HepG2 (cell line): Measurements from ENCODE around the gene LRRC8C. TPM values are rescaled to one million over a fixed set of nuclear protein-coding genes. Genes with fewer than 3 reads are reported as not detected.

Experiments
- ATAC-seq: fragments of 200-7000 bp; cut with Tn5 transposase; 3 replicates; pipeline ENCODE4 v1.9.1; 2020; ENCODE audit warnings: mild to moderate bottlenecking, moderate library complexity
- BruUV-seq: library from RNA; stranded (reverse); fragments of 400-500 nt; replicated peaks from 2 replicates; lab custom pipeline; 2021; lab: Mats Ljungman, UMichigan
- CTCF ChIA-PET: fragments of 300-600 bp; formaldehyde crosslinking; extraction: SDS; loops from one replicate; lab custom pipeline; 2021; ENCODE audit warnings: low total read pairs, inconsistent platforms, low intra/inter-chr PET ratio; lab: Yijun Ruan, JAX
- POLR2A ChIA-PET: fragments of 350-600 bp; sonication (Branson Sonifier 250); formaldehyde crosslinking; loops from one replicate; lab custom pipeline; 2020; ENCODE audit warnings: antibody characterized with exemption, inconsistent platforms; lab: Yijun Ruan, JAX
- DNase-seq: peaks from one replicate; pipeline ENCODE4 v3.0.0-alpha.2; 2015; ENCODE audit warnings: low spot score
- FAIRE-seq: peaks from 3 replicates; lab custom pipeline; 2011; peaks lifted over from hg19 to GRCh38; lab: Jason Lieb, UNC
- H2AFZ ChIP-seq: one replicate; pipeline ENCODE4 v1.6.1; 2011; ENCODE audit warnings: low read length, inconsistent platforms
- H3K27ac ChIP-seq: fragments of 300-600 bp; 3 replicates; pipeline ENCODE4 v1.8.0; 2011; ENCODE audit warnings: mixed run types, mild to moderate bottlenecking, mixed read lengths, low read length, inconsistent platforms; ENCODE audit not compliant: insufficient read depth; ENCODE audit errors: extremely low read length
- H3K27me3 ChIP-seq, 2 experiments: fragments of 200-600 bp in 1 of 2; 2 replicates in 1 of 2; 3 replicates in 1 of 2; pipeline versions ENCODE4 v1.6.0 to v1.8.0; 2011; ENCODE audit warnings: low read length in 2 of 2, mild to moderate bottlenecking in 2 of 2, moderate library complexity in 2 of 2, inconsistent platforms in 1 of 2; ENCODE audit not compliant: insufficient read depth in 2 of 2, control insufficient read depth in 1 of 2
- H3K36me3 ChIP-seq, 2 experiments: fragments of 200-600 bp in 1 of 2; replicated peaks in 1 of 2; 2 replicates in 1 of 2; 3 replicates in 1 of 2; pipeline versions ENCODE4 v1.5.1 to v1.8.0; 2011; ENCODE audit warnings: low read length in 2 of 2, inconsistent platforms in 1 of 2; ENCODE audit not compliant: insufficient read depth in 2 of 2, control insufficient read depth in 1 of 2
- H3K4me1 ChIP-seq: 2 replicates; pipeline ENCODE4 v1.5.1; 2012; ENCODE audit warnings: low read length, inconsistent platforms; ENCODE audit not compliant: insufficient read depth
- H3K4me2 ChIP-seq: 2 replicates; pipeline ENCODE4 v1.6.0; 2011; ENCODE audit warnings: low read depth, low read length, inconsistent platforms
- H3K4me3 ChIP-seq, 3 experiments: fragments of 200-600 bp in 1 of 3; sonication (generic), shearing (Covaris generic) in 1 of 3; replicated peaks in 1 of 3; 2 replicates each; pipeline ENCODE4 v1.5.1; 2011 to 2016; ENCODE audit warnings: low read length in 3 of 3, inconsistent platforms in 2 of 3, low read depth in 2 of 3, mild to moderate bottlenecking in 2 of 3, control low read depth in 1 of 3, mixed read lengths in 1 of 3; ENCODE audit not compliant: insufficient read depth in 1 of 3
- H3K79me2 ChIP-seq: one replicate; pipeline ENCODE4 v1.6.1; 2011; ENCODE audit warnings: low read length, inconsistent platforms; ENCODE audit not compliant: insufficient read depth
- H3K9ac ChIP-seq: 2 replicates; pipeline ENCODE4 v1.6.0; 2011; ENCODE audit warnings: mild to moderate bottlenecking, low read depth, low read length, inconsistent platforms; ENCODE audit not compliant: insufficient read depth
- H3K9me3 ChIP-seq: 2 replicates; pipeline ENCODE4 v1.5.1; 2012; ENCODE audit warnings: mild to moderate bottlenecking, low read length
- H4K20me1 ChIP-seq: 2 replicates; pipeline ENCODE4 v1.6.0; 2011; ENCODE audit warnings: inconsistent platforms, mild to moderate bottlenecking, low read length, moderate library complexity; ENCODE audit not compliant: insufficient read depth
- ATF2 ChIP-seq: sonication (generic); formaldehyde crosslinking; IDR thresholded peaks from 2 replicates; pipeline ENCODE4 v1.4.0; 2020; ENCODE audit warnings: missing genetic modification reagents
- ELF3 ChIP-seq: IDR thresholded peaks from 2 replicates; pipeline ENCODE4 v1.6.1; 2016; ENCODE audit warnings: missing genetic modification reagents, missing compliant biosample characterization
- GTF2F1 ChIP-seq: fragments of 150-350 bp; IDR thresholded peaks from 2 replicates; pipeline ENCODE4 v1.6.1; 2014; ENCODE audit warnings: low read length
- HOXA5 ChIP-seq: sonication (generic); formaldehyde crosslinking; IDR thresholded peaks from 2 replicates; pipeline ENCODE4 v1.4.0; 2020; ENCODE audit warnings: missing genetic modification reagents
- IKZF5 ChIP-seq: IDR thresholded peaks from 2 replicates; pipeline ENCODE4 v1.6.1; 2018; ENCODE audit warnings: missing genetic modification reagents, mild to moderate bottlenecking, missing compliant biosample characterization
- KLF9 ChIP-seq: IDR thresholded peaks from 2 replicates; pipeline ENCODE4 v1.6.1; 2016; ENCODE audit warnings: low read depth
- NFATC3 ChIP-seq: sonication (generic); formaldehyde crosslinking; IDR thresholded peaks from 2 replicates; pipeline ENCODE4 v1.5.1; 2020; ENCODE audit warnings: mild to moderate bottlenecking, missing genetic modification reagents
- NFIB ChIP-seq: sonication (generic); formaldehyde crosslinking; IDR thresholded peaks from 2 replicates; pipeline ENCODE4 v1.9.0; 2021; ENCODE audit warnings: missing genetic modification reagents, mild to moderate bottlenecking, borderline replicate concordance
- RFX5 ChIP-seq: IDR thresholded peaks from 2 replicates; pipeline ENCODE4 v1.6.1; 2011; ENCODE audit warnings: low read depth, low read length, improper control_type of control experiment
- THYN1 ChIP-seq: sonication (generic); formaldehyde crosslinking; IDR thresholded peaks from 2 replicates; pipeline ENCODE4 v1.8.1; 2023; ENCODE audit warnings: low read depth, mild to moderate bottlenecking, moderate library complexity, missing genetic modification reagents, borderline replicate concordance
- ZMYM4 ChIP-seq: sonication (generic); formaldehyde crosslinking; IDR thresholded peaks from 2 replicates; pipeline ENCODE4 v1.8.1; 2023; ENCODE audit warnings: mild to moderate bottlenecking, missing genetic modification reagents
- ZNF432 ChIP-seq: sonication (generic); formaldehyde crosslinking; IDR thresholded peaks from 2 replicates; pipeline ENCODE4 v1.5.0; 2020; ENCODE audit warnings: missing genetic modification reagents, mild to moderate bottlenecking, borderline replicate concordance
- ZSCAN25 ChIP-seq: sonication (generic); formaldehyde crosslinking; IDR thresholded peaks from 2 replicates; pipeline ENCODE4 v1.8.0; 2022; ENCODE audit warnings: mild to moderate bottlenecking, missing genetic modification reagents
- WGBS: methylation state at CpG from one replicate; pipeline ENCODE4 v1.1.6; 2017; ENCODE audit warnings: low lambda C conversion rate; 5-methylcytosine and 5-hydroxymethylcytosine counted together
- in situ Hi-C: cut with HindIII; loops from 2 replicates; pipeline ENCODE4 v1.10.0; 2017; ENCODE audit warnings: low pct_unique_long_range_greater_than_20kb; ENCODE audit not compliant: extremely low pct_ligation_motif_present
- intact Hi-C: fragments of 100-400 bp; cut with micrococcal nuclease; formaldehyde crosslinking; loops from one replicate; pipeline ENCODE4 v1.10.0; 2022; ENCODE audit not compliant: unreplicated experiment
- polyA plus RNA-seq, 8 experiments: library from polyadenylated mRNA; depleted of rRNA in 3 of 8; stranded (reverse) in 7 of 8; unstranded in 1 of 8; fragments of >200 nt; fragmentation: Illumina TruSeq in 4 of 8; extraction: Trizol in 4 of 8; gene quantifications; 2 replicates each; pipeline versions ENCODE4 v1.2.1 to v1.2.3, GENCODE V29; 2011 to 2016; ENCODE audit warnings: low read depth in 4 of 8, missing spikeins in 1 of 8, mixed read lengths in 1 of 8; ENCODE audit not compliant: insufficient read depth in 1 of 8
- total RNA-seq, 5 experiments: library from RNA; depleted of rRNA; stranded (reverse); fragments of >200 nt; fragmentation: Illumina TruSeq; extraction: Trizol; gene quantifications; 2 replicates each; pipeline ENCODE4 v1.2.3, GENCODE V29; 2016; ENCODE audit warnings: low read depth in 1 of 5
- TF ChIP-seq, protein P1 (sequence below): sonication (generic); formaldehyde crosslinking; IDR thresholded peaks from 2 replicates; pipeline ENCODE4 v1.5.1; 2020; ENCODE audit warnings: missing genetic modification reagents, mild to moderate bottlenecking, borderline replicate concordance
- TF ChIP-seq, protein P2 (sequence below): sonication (generic); formaldehyde crosslinking; IDR thresholded peaks from 2 replicates; pipeline ENCODE4 v1.4.0; 2020; ENCODE audit warnings: missing genetic modification reagents

The LRRC8C gene
- total and polyA plus RNA-seq, 2 of the 13 experiments (the other 11 are each of a cell fraction or from before 2014, with no cell fraction given), result 0.22 to 0.32 TPM

DNA sequence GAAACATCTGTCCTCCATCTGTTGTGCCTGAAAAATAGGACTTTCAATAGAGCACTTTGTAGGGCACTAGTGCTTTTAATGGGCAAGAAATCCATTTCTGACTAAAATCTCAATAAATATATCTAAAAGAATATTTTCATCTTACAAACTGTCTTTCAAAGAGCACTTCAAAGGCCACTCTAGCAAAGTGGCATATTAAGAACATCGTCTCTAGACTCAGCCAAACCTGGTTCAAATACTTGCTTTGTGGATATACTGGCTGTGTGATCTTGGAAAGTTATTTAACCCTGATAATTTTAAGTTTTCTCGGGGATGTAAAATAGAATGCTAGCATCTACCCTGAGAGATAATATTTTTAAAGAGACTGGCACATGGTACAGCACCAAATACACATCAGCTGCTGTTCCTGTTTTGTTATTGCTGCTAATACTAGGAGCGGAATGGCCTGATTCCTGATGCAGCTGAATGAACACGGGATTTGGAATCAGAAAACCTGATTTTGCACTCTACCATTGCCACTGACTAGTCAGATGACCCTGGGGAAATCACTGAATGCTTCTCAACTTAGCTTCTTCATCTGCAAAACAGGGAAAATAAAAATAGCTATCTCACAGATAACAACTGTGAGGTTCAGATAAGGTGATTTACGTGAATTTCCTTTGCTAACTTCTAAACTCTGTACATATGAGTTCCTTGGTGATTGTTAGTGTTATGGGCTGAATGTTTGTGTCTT, 25.2 kb upstream of the LRRC8C start (continued):
- TF ChIP-seq ELF3 (CRISPR knock-in tag) (no peak), HOXA5 (CRISPR knock-in tag) (no peak), THYN1 (CRISPR knock-in tag) (no peak), RFX5 (no peak), ZMYM4 (CRISPR knock-in tag) (no peak), KLF9 (CRISPR knock-in tag) (no peak), ZSCAN25 (no peak)

DNA sequence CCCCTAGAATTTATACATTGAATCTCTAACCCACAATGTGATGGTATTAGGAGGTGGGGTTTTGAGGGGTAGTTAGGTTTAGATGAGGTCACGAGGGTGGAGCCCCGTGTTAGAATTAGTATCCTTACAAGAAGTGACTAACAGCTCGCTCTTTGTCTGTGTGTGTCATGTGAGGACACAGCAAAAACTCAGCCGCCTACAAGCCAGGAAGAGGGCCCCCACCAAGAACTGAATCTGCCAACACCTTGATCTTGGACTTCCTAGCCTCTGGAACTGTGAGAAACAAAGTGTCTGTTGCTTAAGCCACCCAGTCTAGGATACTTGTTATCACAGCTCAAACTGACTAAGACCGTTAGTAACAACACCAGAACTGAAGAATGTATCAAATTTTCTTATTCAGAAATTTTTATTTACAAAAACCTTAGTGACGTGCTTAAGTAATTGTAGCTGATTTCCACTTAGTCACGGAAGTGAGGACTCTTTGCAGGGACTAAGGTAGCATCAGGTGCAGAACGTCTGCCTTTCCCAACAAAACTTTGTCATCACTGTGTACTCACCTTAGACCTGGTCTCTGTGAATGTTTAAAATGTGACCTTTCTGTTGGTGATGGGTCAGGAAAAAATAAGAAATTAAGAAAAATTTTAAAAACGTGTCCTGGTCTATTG, 24.5 kb upstream of the LRRC8C start:
- WGBS, result 38% methylated on average over 8 of the region's 9 CpGs
- BruUV-seq, result no TSS peak
- H3K27ac ChIP-seq, result no peak overlapping the region
- no peak for DNase-seq
- ATAC-seq, result no peak
- peaks cover 33% of the 10 kb centered on the region for H3K4me1 ChIP-seq
- H3K36me3 ChIP-seq, result no peaks in the 10 kb centered on the region
- FAIRE-seq, result no peak
- H3K9ac ChIP-seq, result no peak overlapping the region
- H4K20me1 ChIP-seq, result no peaks in the 10 kb centered on the region
- H3K79me2 ChIP-seq, result no peaks in the 10 kb centered on the region
- H3K9me3 ChIP-seq, result no peaks in the 10 kb centered on the region
- H3K4me3 ChIP-seq, result no peak overlapping the region
- intact Hi-C loops, result no loop called here
- ChIA-PET POLR2A (no interaction called here), CTCF (no interaction called here)
- H2AFZ ChIP-seq, result no peak overlapping the region
- in situ Hi-C loops, result loop anchor here (10.0 kb wide), 1 partner anchor 94 kb away; no protein-coding TSS in a partner anchor
- H3K4me2 ChIP-seq, result no peak overlapping the region
- H3K27me3 ChIP-seq, result no peaks in the 10 kb centered on the region; a peak in 1 of 5 replicates
- no peak for TF ChIP-seq NFIB (CRISPR knock-in tag)
- TF ChIP-seq, protein P1, sequence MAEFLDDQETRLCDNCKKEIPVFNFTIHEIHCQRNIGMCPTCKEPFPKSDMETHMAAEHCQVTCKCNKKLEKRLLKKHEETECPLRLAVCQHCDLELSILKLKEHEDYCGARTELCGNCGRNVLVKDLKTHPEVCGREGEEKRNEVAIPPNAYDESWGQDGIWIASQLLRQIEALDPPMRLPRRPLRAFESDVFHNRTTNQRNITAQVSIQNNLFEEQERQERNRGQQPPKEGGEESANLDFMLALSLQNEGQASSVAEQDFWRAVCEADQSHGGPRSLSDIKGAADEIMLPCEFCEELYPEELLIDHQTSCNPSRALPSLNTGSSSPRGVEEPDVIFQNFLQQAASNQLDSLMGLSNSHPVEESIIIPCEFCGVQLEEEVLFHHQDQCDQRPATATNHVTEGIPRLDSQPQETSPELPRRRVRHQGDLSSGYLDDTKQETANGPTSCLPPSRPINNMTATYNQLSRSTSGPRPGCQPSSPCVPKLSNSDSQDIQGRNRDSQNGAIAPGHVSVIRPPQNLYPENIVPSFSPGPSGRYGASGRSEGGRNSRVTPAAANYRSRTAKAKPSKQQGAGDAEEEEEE (CRISPR knock-in tag), result no peak
- TF ChIP-seq ZNF432, result no peak
- TF ChIP-seq ATF2 (CRISPR knock-in tag), result no peak
- no peak for TF ChIP-seq NFATC3 (CRISPR knock-in tag)
- TF ChIP-seq, protein P2, sequence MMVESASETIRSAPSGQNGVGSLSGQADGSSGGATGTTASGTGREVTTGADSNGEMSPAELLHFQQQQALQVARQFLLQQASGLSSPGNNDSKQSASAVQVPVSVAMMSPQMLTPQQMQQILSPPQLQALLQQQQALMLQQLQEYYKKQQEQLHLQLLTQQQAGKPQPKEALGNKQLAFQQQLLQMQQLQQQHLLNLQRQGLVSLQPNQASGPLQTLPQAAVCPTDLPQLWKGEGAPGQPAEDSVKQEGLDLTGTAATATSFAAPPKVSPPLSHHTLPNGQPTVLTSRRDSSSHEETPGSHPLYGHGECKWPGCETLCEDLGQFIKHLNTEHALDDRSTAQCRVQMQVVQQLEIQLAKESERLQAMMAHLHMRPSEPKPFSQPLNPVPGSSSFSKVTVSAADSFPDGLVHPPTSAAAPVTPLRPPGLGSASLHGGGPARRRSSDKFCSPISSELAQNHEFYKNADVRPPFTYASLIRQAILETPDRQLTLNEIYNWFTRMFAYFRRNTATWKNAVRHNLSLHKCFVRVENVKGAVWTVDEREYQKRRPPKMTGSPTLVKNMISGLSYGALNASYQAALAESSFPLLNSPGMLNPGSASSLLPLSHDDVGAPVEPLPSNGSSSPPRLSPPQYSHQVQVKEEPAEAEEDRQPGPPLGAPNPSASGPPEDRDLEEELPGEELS (CRISPR knock-in tag), result no peak
- no peak for TF ChIP-seq IKZF5 (CRISPR knock-in tag)
- TF ChIP-seq GTF2F1, result no peak
